ENCODE measurements around the gene EPB41.
A peak's percentile ranks its signal among the peaks of the same experiment; 100 is the strongest.

EPB41 gene

GRCh38 chr1:28927648-28928313, 13.4 kb downstream of the EPB41 start (continued):
- TF ChIP-seq PRDM6 (tag by site-specific recombination; IDR thresholded peaks at IDR 0.05) (peak; percentile 95), ZBTB11 (tag by site-specific recombination; conservative IDR thresholded peaks at IDR 0.05; ENCODE audit: low read depth) (no peak), ZBTB17 (tag by site-specific recombination; IDR thresholded peaks at IDR 0.05) (peak; percentile 54), ZNF10 (tag by site-specific recombination; IDR thresholded peaks at IDR 0.05) (no peak), ZNF426 (tag by site-specific recombination; IDR thresholded peaks at IDR 0.05) (no peak), BCL6B (tag by site-specific recombination; IDR thresholded peaks at IDR 0.05) (peak; percentile 79), ZNF624 (tag by site-specific recombination; IDR thresholded peaks at IDR 0.05) (no peak), ZFHX2 (tag by site-specific recombination; conservative IDR thresholded peaks at IDR 0.05) (no peak), ZNF785 (tag by site-specific recombination; IDR thresholded peaks at IDR 0.05) (no peak), ZBTB1 (tag by site-specific recombination; IDR thresholded peaks at IDR 0.05) (no peak), ZNF473 (tag by site-specific recombination; IDR thresholded peaks at IDR 0.05) (no peak), MYNN (tag by site-specific recombination; IDR thresholded peaks at IDR 0.05; ENCODE audit: borderline replicate concordance) (peak; percentile 79; the same call in 1 of the 2 replicates), ZNF704 (tag by site-specific recombination; IDR thresholded peaks at IDR 0.05) (no peak), ZNF664 (tag by site-specific recombination; IDR thresholded peaks at IDR 0.05) (peak; percentile 91), ZNF629 (tag by site-specific recombination; IDR thresholded peaks at IDR 0.05) (0 out of 2 replicates have a peak, but pooled peaks have one; percentile 17), ZNF571 (tag by site-specific recombination; IDR thresholded peaks at IDR 0.05) (no peak), ZSCAN23 (tag by site-specific recombination; IDR thresholded peaks at IDR 0.05) (no peak), ZSCAN30 (tag by site-specific recombination; IDR thresholded peaks at IDR 0.05) (0 out of 2 replicates have a peak, but pooled peaks have one; percentile 23), ATF2 (tag by site-specific recombination; IDR thresholded peaks at IDR 0.05; ENCODE audit: low read depth) (no peak), ZNF658 (tag by site-specific recombination; IDR thresholded peaks at IDR 0.05) (no peak)
